HCT116 (cell line): ENCODE measurements around the gene EIF3J. TPM values are rescaled to one million over a fixed set of nuclear protein-coding genes. Genes with fewer than 3 reads are reported as not detected.
"Not testable (repeated sequence)": the region's sequence is repeated elsewhere in the genome, so short reads cannot be mapped to it uniquely, and the experiment has no call there.

Experiments
- ATAC-seq: fragments of 200-7000 bp; cut with Tn5 transposase; 2 replicates; pipeline ENCODE4 v1.9.1; 2020; ENCODE audit warnings: mild to moderate bottlenecking, moderate library complexity
- BruUV-seq: library from RNA; stranded (reverse); fragments of 400-500 nt; replicated peaks from 2 replicates; lab custom pipeline; 2021; lab: Mats Ljungman, UMichigan
- CTCF ChIA-PET: fragments of 300-600 bp; sonication (Branson Sonifier 250); formaldehyde crosslinking; loops from one replicate; lab custom pipeline; 2021; ENCODE audit warnings: antibody characterized with exemption; lab: Charles Lee
- POLR2A ChIA-PET: fragments of 300-600, 350-600 bp; sonication (Branson Sonifier 250); formaldehyde crosslinking; loops from one replicate; lab custom pipeline; 2021; ENCODE audit warnings: antibody characterized with exemption; lab: Charles Lee
- RAD21 ChIA-PET, 2 experiments: fragments of 300-600 bp; sonication (Branson Sonifier 250); formaldehyde crosslinking; loops; one replicate each; lab custom pipeline; 2023; ENCODE audit warnings: low total read pairs in 2 of 2; ENCODE audit not compliant: uncharacterized antibody in 2 of 2, unreplicated experiment in 2 of 2, low non-redundant PET in 1 of 2; lab: Charles Lee
- DNase-seq: peaks from one replicate; pipeline ENCODE4 v3.0.0-alpha.2; 2010; ENCODE audit warnings: low read depth, low spot score
- H2AFZ ChIP-seq: fragments of 200-600 bp; shearing (Covaris generic), sonication (generic); 2 replicates; pipeline ENCODE4 v1.6.1; 2017; ENCODE audit warnings: low read depth, mixed run types, mixed read lengths, antibody characterized with exemption, low read length; ENCODE audit not compliant: poor library complexity, severe bottlenecking
- H3K27ac ChIP-seq: 2 replicates; pipeline ENCODE4 v1.5.1; 2012; ENCODE audit warnings: low read depth, low read length
- H3K27me3 ChIP-seq: fragments of 200-600 bp; sonication (generic); 2 replicates; pipeline ENCODE4 v1.6.1; 2016; ENCODE audit warnings: mixed run types, low read length, mixed read lengths; ENCODE audit not compliant: insufficient read depth
- H3K36me3 ChIP-seq, 2 experiments: fragments of 200-500 bp in 1 of 2; fragments of 200-600 bp in 1 of 2; sonication (Bioruptor generic) in 1 of 2; sonication (generic) in 1 of 2; 2 replicates each; pipeline versions ENCODE4 v1.5.1 to v1.6.1; 2014 to 2016; ENCODE audit warnings: low read length in 2 of 2, inconsistent platforms in 1 of 2, mixed read lengths in 1 of 2, mixed run types in 1 of 2; ENCODE audit not compliant: insufficient read depth in 2 of 2, control insufficient read depth in 1 of 2
- H3K4me1 ChIP-seq, 2 experiments: fragments of 200-600 bp in 1 of 2; sonication (generic) in 1 of 2; 2 replicates each; pipeline versions ENCODE4 v1.5.1 to v1.6.1; 2012 to 2017; ENCODE audit warnings: low read length in 2 of 2, inconsistent platforms in 1 of 2, mild to moderate bottlenecking in 1 of 2, mixed read lengths in 1 of 2, mixed run types in 1 of 2, moderate library complexity in 1 of 2; ENCODE audit not compliant: insufficient read depth in 2 of 2, control insufficient read depth in 1 of 2
- H3K4me2 ChIP-seq: fragments of 200-600 bp; sonication (generic); 2 replicates; pipeline ENCODE4 v1.6.1; 2017; ENCODE audit warnings: mixed run types, low read length, mixed read lengths
- H3K4me3 ChIP-seq, 2 experiments: fragments of 200-600 bp in 1 of 2; sonication (generic) in 1 of 2; replicated peaks in 1 of 2; 2 replicates each; pipeline ENCODE4 v1.5.1; 2011 to 2016; ENCODE audit warnings: low read length in 2 of 2, control low read depth in 1 of 2, low read depth in 1 of 2, mild to moderate bottlenecking in 1 of 2, mixed read lengths in 1 of 2, mixed run types in 1 of 2
- H3K79me2 ChIP-seq: fragments of 200-600 bp; sonication (generic); 2 replicates; pipeline ENCODE4 v1.6.1; 2017; ENCODE audit warnings: mild to moderate bottlenecking, mixed run types, low read length, moderate library complexity, mixed read lengths; ENCODE audit not compliant: insufficient read depth
- H3K9ac ChIP-seq: fragments of 200-600 bp; sonication (generic); 2 replicates; pipeline ENCODE4 v1.6.1; 2016; ENCODE audit warnings: low read length, mixed read lengths
- H3K9me2 ChIP-seq: fragments of 200-600 bp; sonication (generic), shearing (Covaris generic); 2 replicates; pipeline ENCODE4 v1.6.1; 2017; ENCODE audit warnings: mixed run types, mild to moderate bottlenecking, moderate library complexity; ENCODE audit not compliant: insufficient read depth
- H3K9me3 ChIP-seq, 2 experiments: fragments of 200-500 bp in 1 of 2; fragments of 200-600 bp in 1 of 2; sonication (Bioruptor generic) in 1 of 2; sonication (generic) in 1 of 2; 2 replicates each; pipeline ENCODE4 v1.6.1; 2014 to 2017; ENCODE audit warnings: low read length in 2 of 2, mixed read lengths in 2 of 2, inconsistent platforms in 1 of 2, low read depth in 1 of 2, mild to moderate bottlenecking in 1 of 2, mixed run types in 1 of 2, moderate library complexity in 1 of 2; ENCODE audit not compliant: control insufficient read depth in 1 of 2, insufficient read depth in 1 of 2
- H4K20me1 ChIP-seq: fragments of 200-600 bp; sonication (generic), shearing (Covaris generic); 2 replicates; pipeline ENCODE4 v1.6.1; 2017; ENCODE audit warnings: mixed run types, mild to moderate bottlenecking, moderate library complexity; ENCODE audit not compliant: insufficient read depth
- FOSL1 ChIP-seq: IDR thresholded peaks from 2 replicates; pipeline ENCODE4 v1.6.1; 2012; ENCODE audit warnings: low read depth
- intact Hi-C: fragments of 100-400 bp; cut with micrococcal nuclease; formaldehyde crosslinking; loops from 2 replicates; pipeline ENCODE4 v1.10.0; 2022
- total RNA-seq: library from RNA; stranded (reverse); gene quantifications from one replicate; pipeline ENCODE4 v1.2.1, GENCODE V29; 2021; ENCODE audit not compliant: unreplicated experiment

The EIF3J gene
- total RNA-seq, 1 experiment from 2014 or later: 68.6 TPM

GRCh38 chr15:44542596-44542995 is 5.6 kb downstream of the EIF3J start:
- H4K20me1 ChIP-seq: peaks cover 51% of the 10 kb centered on the region; the same call in 1 of the 2 replicates
- intact Hi-C loops: no loop called here
- CTCF ChIA-PET: no interaction called here
- POLR2A ChIA-PET: no interaction called here
- no peak for DNase-seq
- H3K9ac ChIP-seq: no peak overlapping the region
- BruUV-seq: no TSS peak
- H3K4me3 ChIP-seq: no peak overlapping the region
- no peak overlapping the region for H3K4me2 ChIP-seq
- no peaks in the 10 kb centered on the region for H3K9me3 ChIP-seq
- H3K36me3 ChIP-seq: peaks cover 6 to 38% of the 10 kb centered on the region in 2 experiments
- H3K4me1 ChIP-seq: peaks cover 4 to 21% of the 10 kb centered on the region in 2 experiments; a peak in 3 of 4 replicates
- H3K27me3 ChIP-seq: no peaks in the 10 kb centered on the region
- H3K79me2 ChIP-seq: peaks cover 98% of the 10 kb centered on the region
- no peak overlapping the region for H2AFZ ChIP-seq
- no peak overlapping the region for H3K27ac ChIP-seq
- no peaks in the 10 kb centered on the region for H3K9me2 ChIP-seq
- TF ChIP-seq FOSL1: no peak
- no peak for ATAC-seq
- RAD21 ChIA-PET: no interaction called here

DNA sequence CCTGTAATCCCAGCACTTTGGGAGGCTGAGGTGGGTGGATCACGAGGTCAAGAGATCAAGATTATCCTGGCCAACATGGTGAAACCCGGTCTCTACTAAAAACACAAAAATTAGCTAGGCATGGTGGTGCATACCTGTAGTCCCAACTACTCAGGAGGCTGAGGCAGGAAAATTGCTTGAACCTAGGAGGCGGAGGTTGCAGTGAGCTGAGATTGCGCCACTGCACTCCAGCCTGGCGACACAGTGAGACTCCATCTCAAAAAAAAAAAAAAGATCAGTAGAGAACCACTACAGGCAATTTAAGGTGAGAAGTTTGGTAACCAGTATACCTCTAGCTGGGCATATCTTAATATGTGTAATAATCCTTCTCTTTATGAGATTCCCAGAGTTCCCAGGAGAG is 7.8 kb downstream of the EIF3J start:
- CTCF ChIA-PET, BruUV-seq, H3K9me3 ChIP-seq, H3K4me2 ChIP-seq, RAD21 ChIA-PET, DNase-seq, H3K4me3 ChIP-seq, ATAC-seq, intact Hi-C loops, H3K27ac ChIP-seq, H2AFZ ChIP-seq, H3K27me3 ChIP-seq, H3K9me2 ChIP-seq, H3K9ac ChIP-seq: not testable (repeated sequence)
- Histone ChIP-seq H3K36me3 (peaks cover 6 to 36% of the 10 kb centered on the region in 2 experiments), H4K20me1 (peaks cover 50% of the 10 kb centered on the region), H3K79me2 (peaks cover 97% of the 10 kb centered on the region), H3K4me1 (peaks cover 0 to 15% of the 10 kb centered on the region in 2 experiments; a peak in 2 of 4 replicates)
- POLR2A ChIA-PET: interaction anchor here (2.3 kb wide), 1 partner anchor 8 kb away, joined by 15 read pairs; the partner anchor contains the start of gene EIF3J
